ENCODE data around the gene GCK.

GCK gene

DNA sequence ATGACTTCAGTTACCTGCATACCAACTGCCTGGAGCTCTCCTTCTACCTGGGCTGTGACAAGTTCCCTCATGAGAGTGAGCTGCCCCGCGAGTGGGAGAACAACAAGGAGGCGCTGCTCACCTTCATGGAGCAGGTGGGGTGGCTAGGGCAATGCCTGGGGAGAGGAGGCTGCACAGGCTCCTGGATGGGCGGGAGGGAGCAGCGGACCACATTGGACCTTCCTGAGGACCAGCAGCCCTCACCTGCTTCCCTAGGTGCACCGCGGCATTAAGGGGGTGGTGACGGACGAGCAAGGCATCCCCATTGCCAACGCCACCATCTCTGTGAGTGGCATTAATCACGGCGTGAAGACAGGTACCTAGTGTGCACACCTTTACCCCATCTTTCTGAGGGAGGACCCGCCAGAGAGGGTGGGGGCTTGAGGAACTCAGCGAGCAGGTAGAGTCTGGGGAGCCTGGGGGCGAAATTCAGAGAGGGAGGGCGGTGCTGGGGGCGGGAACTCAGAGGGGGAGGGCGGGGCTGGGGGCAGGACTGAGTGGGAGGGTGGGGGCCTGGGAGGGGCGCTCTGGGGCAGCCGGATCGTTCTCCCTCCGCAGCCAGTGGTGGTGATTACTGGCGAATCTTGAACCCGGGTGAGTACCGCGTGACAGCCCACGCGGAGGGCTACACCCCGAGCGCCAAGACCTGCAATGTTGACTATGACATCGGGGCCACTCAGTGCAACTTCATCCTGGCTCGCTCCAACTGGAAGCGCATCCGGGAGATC, 76.1 kb downstream of the GCK start:
- Histone ChIP-seq H3K4me2 (ENCODE audit: low read length) (no peak overlapping the region), H3K4me1 (ENCODE audit: control insufficient read depth in 1 of 2, insufficient read depth in 2 of 2, low read length in 2 of 2) (no peaks in the 10 kb centered on the region), H2AK5ac (ENCODE audit: low read length) (no peak overlapping the region), H2AFZ (ENCODE audit: insufficient read depth, low read length, poor library complexity) (no peak overlapping the region), H3K9ac (ENCODE audit: low read length) (no peak overlapping the region), H3K4ac (ENCODE audit: low read depth, low read length) (no peak overlapping the region), H2BK12ac (ENCODE audit: low read length) (no peak overlapping the region), H3K18ac (ENCODE audit: low read length) (no peak overlapping the region), H4K8ac (ENCODE audit: low read depth, low read length) (no peak overlapping the region), H3K79me2 (ENCODE audit: control insufficient read depth, insufficient read depth, low read length, poor library complexity) (no peaks in the 10 kb centered on the region), H3K79me1 (ENCODE audit: low read length) (no peaks in the 10 kb centered on the region), H3K9me3 (ENCODE audit: insufficient read depth, low read depth, low read length) (no peaks in the 10 kb centered on the region), H2BK120ac (ENCODE audit: insufficient read depth, low read length, poor library complexity) (no peak overlapping the region), H4K12ac (ENCODE audit: low read depth, low read length) (no peak overlapping the region), H3K23ac (ENCODE audit: low read length) (no peak overlapping the region), H3K14ac (ENCODE audit: low read length) (no peak overlapping the region), H3K27ac (ENCODE audit: low read depth, low read length) (no peak overlapping the region), H3K4me3 (ENCODE audit: low read depth, low read length) (no peak overlapping the region), H3K36me3 (ENCODE audit: control insufficient read depth in 1 of 2, insufficient read depth in 2 of 2, low read length in 2 of 2) (peaks cover 92 to 93% of the 10 kb centered on the region in 2 experiments), H4K91ac (ENCODE audit: low read depth, low read length) (no peak overlapping the region), H3K27me3 (ENCODE audit: insufficient read depth, low read length) (no peaks in the 10 kb centered on the region), H2BK5ac (ENCODE audit: low read depth, low read length, poor library complexity) (no peak overlapping the region)
- DNase-seq: peak in 1 of 2 donors; percentile 33
- WGBS (ENCODE audit: extremely low coverage, insufficient coverage, insufficient read length): no CpG with 5 or more reads among the region's 34 CpGs

DNA sequence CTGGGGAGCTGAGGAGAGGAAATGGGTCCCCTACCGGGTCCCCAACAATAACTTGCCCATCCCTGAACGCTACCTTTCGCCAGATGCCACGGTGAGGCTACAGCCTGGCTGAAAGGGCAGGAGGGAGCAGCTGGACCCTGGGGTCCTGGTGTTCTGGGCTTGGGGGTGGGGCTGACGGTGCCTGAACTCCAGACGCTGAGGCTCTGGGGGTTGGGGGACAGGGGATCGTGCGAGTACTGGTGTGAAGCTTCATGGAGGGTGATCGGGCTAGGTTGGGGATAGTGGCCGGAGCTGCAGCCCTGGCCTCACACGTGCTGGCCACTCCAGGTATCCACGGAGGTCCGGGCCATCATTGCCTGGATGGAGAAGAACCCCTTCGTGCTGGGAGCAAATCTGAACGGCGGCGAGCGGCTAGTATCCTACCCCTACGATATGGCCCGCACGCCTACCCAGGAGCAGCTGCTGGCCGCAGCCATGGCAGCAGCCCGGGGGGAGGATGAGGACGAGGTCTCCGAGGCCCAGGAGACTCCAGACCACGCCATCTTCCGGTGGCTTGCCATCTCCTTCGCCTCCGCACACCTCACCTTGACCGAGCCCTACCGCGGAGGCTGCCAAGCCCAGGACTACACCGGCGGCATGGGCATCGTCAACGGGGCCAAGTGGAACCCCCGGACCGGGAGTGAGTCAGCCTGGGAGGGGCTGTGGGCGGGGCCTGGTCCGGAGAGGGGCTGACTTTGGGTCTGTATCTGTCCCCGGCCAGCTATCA, 76.8 kb downstream of the GCK start:
- H3K36me3 ChIP-seq (ENCODE audit: control insufficient read depth in 1 of 2, insufficient read depth in 2 of 2, low read length in 2 of 2): peaks cover 90 to 91% of the 10 kb centered on the region in 2 experiments
- H4K91ac ChIP-seq (ENCODE audit: low read depth, low read length): no peak overlapping the region
- no peak overlapping the region for H3K9ac ChIP-seq (ENCODE audit: low read length)
- no peak overlapping the region for H3K4me3 ChIP-seq (ENCODE audit: low read depth, low read length)
- H3K4me2 ChIP-seq (ENCODE audit: low read length): no peak overlapping the region
- no peaks in the 10 kb centered on the region for H3K79me1 ChIP-seq (ENCODE audit: low read length)
- H3K27ac ChIP-seq (ENCODE audit: low read depth, low read length): no peak overlapping the region
- H3K4me1 ChIP-seq (ENCODE audit: control insufficient read depth in 1 of 2, insufficient read depth in 2 of 2, low read length in 2 of 2): no peaks in the 10 kb centered on the region
- no peak overlapping the region for H2BK5ac ChIP-seq (ENCODE audit: low read depth, low read length, poor library complexity)
- H3K18ac ChIP-seq (ENCODE audit: low read length): no peak overlapping the region
- no peak overlapping the region for H3K23ac ChIP-seq (ENCODE audit: low read length)
- no peak overlapping the region for H2BK12ac ChIP-seq (ENCODE audit: low read length)
- H4K8ac ChIP-seq (ENCODE audit: low read depth, low read length): no peak overlapping the region
- H2BK120ac ChIP-seq (ENCODE audit: insufficient read depth, low read length, poor library complexity): no peak overlapping the region
- no peak overlapping the region for H2AK5ac ChIP-seq (ENCODE audit: low read length)
- WGBS (ENCODE audit: extremely low coverage, insufficient coverage, insufficient read length): no CpG with 5 or more reads among the region's 41 CpGs
- H3K14ac ChIP-seq (ENCODE audit: low read length): no peak overlapping the region
- H3K79me2 ChIP-seq (ENCODE audit: control insufficient read depth, insufficient read depth, low read length, poor library complexity): no peaks in the 10 kb centered on the region
- no peaks in the 10 kb centered on the region for H3K9me3 ChIP-seq (ENCODE audit: insufficient read depth, low read depth, low read length)
- peak; percentile 60 to 73 for DNase-seq
- no peak overlapping the region for H4K12ac ChIP-seq (ENCODE audit: low read depth, low read length)
- H2AFZ ChIP-seq (ENCODE audit: insufficient read depth, low read length, poor library complexity): no peak overlapping the region
- H3K4ac ChIP-seq (ENCODE audit: low read depth, low read length): no peak overlapping the region
- no peaks in the 10 kb centered on the region for H3K27me3 ChIP-seq (ENCODE audit: insufficient read depth, low read length)

DNA sequence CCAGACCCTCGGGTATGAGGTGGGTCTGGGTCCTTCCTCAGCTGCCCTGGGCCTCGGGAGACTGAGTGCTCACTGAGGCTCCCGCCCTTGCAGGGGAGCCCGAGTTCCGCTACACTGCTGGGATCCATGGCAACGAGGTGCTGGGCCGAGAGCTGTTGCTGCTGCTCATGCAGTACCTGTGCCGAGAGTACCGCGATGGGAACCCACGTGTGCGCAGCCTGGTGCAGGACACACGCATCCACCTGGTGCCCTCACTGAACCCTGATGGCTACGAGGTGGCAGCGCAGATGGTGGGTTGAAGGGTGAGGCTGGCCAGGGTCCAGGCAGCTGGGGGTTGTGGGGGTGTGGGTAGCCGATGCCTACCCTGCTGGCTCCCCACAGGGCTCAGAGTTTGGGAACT, 77.5 kb downstream of the GCK start:
- Histone ChIP-seq H3K4me2 (ENCODE audit: low read length) (no peak overlapping the region), H2BK12ac (ENCODE audit: low read length) (no peak overlapping the region), H4K12ac (ENCODE audit: low read depth, low read length) (no peak overlapping the region), H3K4me1 (ENCODE audit: control insufficient read depth in 1 of 2, insufficient read depth in 2 of 2, low read length in 2 of 2) (no peaks in the 10 kb centered on the region), H2BK120ac (ENCODE audit: insufficient read depth, low read length, poor library complexity) (no peak overlapping the region), H3K79me1 (ENCODE audit: low read length) (no peaks in the 10 kb centered on the region), H3K27me3 (ENCODE audit: insufficient read depth, low read length) (no peaks in the 10 kb centered on the region), H3K9ac (ENCODE audit: low read length) (no peak overlapping the region), H3K14ac (ENCODE audit: low read length) (no peak overlapping the region), H2AFZ (ENCODE audit: insufficient read depth, low read length, poor library complexity) (no peak overlapping the region), H3K23ac (ENCODE audit: low read length) (no peak overlapping the region), H3K9me3 (ENCODE audit: insufficient read depth, low read depth, low read length) (no peaks in the 10 kb centered on the region), H3K36me3 (ENCODE audit: control insufficient read depth in 1 of 2, insufficient read depth in 2 of 2, low read length in 2 of 2) (peaks cover 91% of the 10 kb centered on the region in 2 experiments), H3K18ac (ENCODE audit: low read length) (no peak overlapping the region), H3K4me3 (ENCODE audit: low read depth, low read length) (no peak overlapping the region), H4K91ac (ENCODE audit: low read depth, low read length) (no peak overlapping the region), H2AK5ac (ENCODE audit: low read length) (no peak overlapping the region), H3K79me2 (ENCODE audit: control insufficient read depth, insufficient read depth, low read length, poor library complexity) (no peaks in the 10 kb centered on the region), H4K8ac (ENCODE audit: low read depth, low read length) (no peak overlapping the region), H2BK5ac (ENCODE audit: low read depth, low read length, poor library complexity) (no peak overlapping the region), H3K4ac (ENCODE audit: low read depth, low read length) (no peak overlapping the region), H3K27ac (ENCODE audit: low read depth, low read length) (no peak overlapping the region)
- WGBS (ENCODE audit: extremely low coverage, insufficient coverage, insufficient read length): no CpG with 5 or more reads among the region's 16 CpGs
- DNase-seq: no peak

DNA sequence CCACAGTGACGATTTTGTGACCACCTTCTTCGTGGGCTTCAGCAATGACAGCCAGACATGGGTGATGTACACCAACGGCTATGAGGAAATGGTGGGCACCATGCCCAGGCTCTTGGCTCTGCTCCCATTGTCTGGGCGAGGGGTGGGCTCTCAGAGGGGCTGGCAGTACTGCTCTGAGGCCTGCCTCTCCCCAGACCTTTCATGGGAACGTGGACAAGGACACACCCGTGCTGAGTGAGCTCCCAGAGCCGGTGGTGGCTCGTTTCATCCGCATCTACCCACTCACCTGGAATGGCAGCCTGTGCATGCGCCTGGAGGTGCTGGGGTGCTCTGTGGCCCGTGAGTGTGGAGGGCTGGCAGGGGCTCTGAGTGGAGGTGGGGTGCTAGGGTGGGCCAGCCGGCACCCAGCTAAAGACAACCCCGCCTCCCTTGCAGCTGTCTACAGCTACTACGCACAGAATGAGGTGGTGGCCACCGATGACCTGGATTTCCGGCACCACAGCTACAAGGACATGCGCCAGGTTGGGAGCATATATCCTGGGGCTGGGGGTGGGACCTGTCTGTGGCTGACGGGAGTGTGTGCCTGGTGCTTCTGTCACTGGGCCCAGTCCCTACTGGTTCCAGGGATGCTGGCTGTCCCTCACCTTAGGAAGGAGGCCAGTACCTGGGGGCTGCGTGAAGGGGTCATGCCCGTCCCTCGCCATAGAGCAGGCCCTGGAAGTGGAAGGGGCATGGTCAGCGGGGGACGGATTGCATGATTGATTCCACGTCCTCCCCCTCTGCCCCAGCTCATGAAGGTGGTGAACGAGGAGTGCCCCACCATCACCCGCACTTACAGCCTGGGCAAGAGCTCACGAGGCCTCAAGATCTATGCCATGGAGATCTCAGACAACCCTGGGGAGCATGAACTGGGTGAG, 78.3 kb downstream of the GCK start:
- Histone ChIP-seq H3K27me3 (ENCODE audit: insufficient read depth, low read length) (no peaks in the 10 kb centered on the region), H3K36me3 (ENCODE audit: control insufficient read depth in 1 of 2, insufficient read depth in 2 of 2, low read length in 2 of 2) (peaks cover 85% of the 10 kb centered on the region in 2 experiments), H3K4ac (ENCODE audit: low read depth, low read length) (no peak overlapping the region), H2AK5ac (ENCODE audit: low read length) (no peak overlapping the region), H3K14ac (ENCODE audit: low read length) (no peak overlapping the region), H3K18ac (ENCODE audit: low read length) (no peak overlapping the region), H4K91ac (ENCODE audit: low read depth, low read length) (no peak overlapping the region), H2BK5ac (ENCODE audit: low read depth, low read length, poor library complexity) (no peak overlapping the region), H3K9me3 (ENCODE audit: insufficient read depth, low read depth, low read length) (no peaks in the 10 kb centered on the region), H2BK120ac (ENCODE audit: insufficient read depth, low read length, poor library complexity) (no peak overlapping the region), H3K79me1 (ENCODE audit: low read length) (no peaks in the 10 kb centered on the region), H2AFZ (ENCODE audit: insufficient read depth, low read length, poor library complexity) (no peak overlapping the region), H3K4me2 (ENCODE audit: low read length) (no peak overlapping the region), H3K23ac (ENCODE audit: low read length) (no peak overlapping the region), H2BK12ac (ENCODE audit: low read length) (no peak overlapping the region), H3K79me2 (ENCODE audit: control insufficient read depth, insufficient read depth, low read length, poor library complexity) (no peaks in the 10 kb centered on the region), H3K27ac (ENCODE audit: low read depth, low read length) (no peak overlapping the region), H3K4me1 (ENCODE audit: control insufficient read depth in 1 of 2, insufficient read depth in 2 of 2, low read length in 2 of 2) (no peaks in the 10 kb centered on the region), H3K4me3 (ENCODE audit: low read depth, low read length) (no peak overlapping the region), H4K8ac (ENCODE audit: low read depth, low read length) (no peak overlapping the region), H3K9ac (ENCODE audit: low read length) (no peak overlapping the region), H4K12ac (ENCODE audit: low read depth, low read length) (no peak overlapping the region)
- no peak for DNase-seq
- WGBS (ENCODE audit: extremely low coverage, insufficient coverage, insufficient read length): no CpG with 5 or more reads among the region's 27 CpGs

Measured in trophoblast cell (in vitro differentiated cells and primary cell).